Aorta (tissue), 5 donors: ENCODE results near the gene KCNJ8. TPM values are rescaled to one million over a fixed set of nuclear protein-coding genes. Genes with fewer than 3 reads are reported as not detected.
"Not testable (repeated sequence)": the region's sequence is repeated elsewhere in the genome, so short reads cannot be mapped to it uniquely, and the experiment has no call there.

Source experiments
- ATAC-seq: fragments of 200-7000 bp; cut with Tn5 transposase; one replicate; pipeline ENCODE4 v1.9.1; 2022; ENCODE audit warnings: moderate library complexity; ENCODE audit not compliant: low FRiP score
- DNase-seq, 2 donors: peaks; one replicate each; pipeline ENCODE4 v3.0.0-alpha.2; 2020
- H3K27ac ChIP-seq, 2 donors: one replicate each; pipeline ENCODE4 v1.5.1; 2013; ENCODE audit warnings: low read length in 2 of 2, mild to moderate bottlenecking in 2 of 2, moderate library complexity in 2 of 2, control low read depth in 1 of 2, inconsistent platforms in 1 of 2, low read depth in 1 of 2
- H3K27me3 ChIP-seq, 2 donors: one replicate each; pipeline ENCODE4 v1.6.1; 2013; ENCODE audit warnings: control low read depth in 1 of 2, low read length in 1 of 2, mild to moderate bottlenecking in 1 of 2, moderate library complexity in 1 of 2; ENCODE audit not compliant: insufficient read depth in 2 of 2, control insufficient read depth in 1 of 2
- H3K36me3 ChIP-seq, 2 donors: one replicate each; pipeline ENCODE4 v1.6.1; 2013; ENCODE audit warnings: control low read depth in 1 of 2, low read length in 1 of 2, mild to moderate bottlenecking in 1 of 2; ENCODE audit not compliant: insufficient read depth in 2 of 2, control insufficient read depth in 1 of 2
- H3K4me1 ChIP-seq, 2 donors: one replicate each; pipeline ENCODE4 v1.6.1; 2013; ENCODE audit warnings: low read length in 2 of 2, control low read depth in 1 of 2, mild to moderate bottlenecking in 1 of 2, moderate library complexity in 1 of 2; ENCODE audit not compliant: insufficient read depth in 2 of 2, control insufficient read depth in 1 of 2
- H3K4me3 ChIP-seq, 2 donors: one replicate each; pipeline ENCODE4 v1.5.1; 2013; ENCODE audit warnings: low read length in 2 of 2, control low read depth in 1 of 2, mild to moderate bottlenecking in 1 of 2
- H3K9me3 ChIP-seq: one replicate; pipeline ENCODE4 v1.6.1; 2013; ENCODE audit warnings: mild to moderate bottlenecking, low read length; ENCODE audit not compliant: control insufficient read depth
- WGBS, 2 donors: extraction: QIAGEN DNeasy Blood & Tissue Kit; methylation state at CpG; one replicate each; pipeline ENCODE4 v1.1.7; 2013; 5-methylcytosine and 5-hydroxymethylcytosine counted together
- intact Hi-C, 2 donors: fragments of 100-400 bp; cut with DNase I; formaldehyde crosslinking; loops; one replicate each; pipeline versions ENCODE4 v1.14.2 to v1.15.0; 2022
- polyA plus RNA-seq, 2 donors: library from polyadenylated mRNA; stranded (reverse); fragments of 200-250 nt; gene quantifications; one replicate each; pipeline ENCODE4 v1.2.3, GENCODE V29; 2013
- total RNA-seq, 2 donors: library from RNA; stranded (reverse); fragmentation: NEBNext Ultra II Directional; extraction: Animal tissue kit (Norgen Biotek cat#: 25700); gene quantifications; one replicate each; pipeline ENCODE4 v1.2.1, GENCODE V29; 2021
- donor health status: healthy with polysubstance abuse.
- donor health status: Bipolar disorder and iron deficiency.
- donor health status: DM: no; HTN: no; CAD: no.
- donor health status: DM: no; HTN: no; CAD: no.
- donor health status: DM: yes; HTN: yes; CAD: no.

Gene KCNJ8
- total and polyA plus RNA-seq, 4 donors = 4.0 to 27.2 (median 10.9) TPM

- H3K9me3 ChIP-seq, ATAC-seq, H3K36me3 ChIP-seq, H3K4me3 ChIP-seq, H3K4me1 ChIP-seq, H3K27ac ChIP-seq, intact Hi-C loops, H3K27me3 ChIP-seq: not testable (repeated sequence)
- 84 to 86% methylated on average over 8 of the region's 8 CpGs for WGBS, 2 donors
- DNase-seq = peak; percentile 36 to 59
Measured at GRCh38 chr12:21794807-21795595, 20.5 kb upstream of the KCNJ8 start.

DNA sequence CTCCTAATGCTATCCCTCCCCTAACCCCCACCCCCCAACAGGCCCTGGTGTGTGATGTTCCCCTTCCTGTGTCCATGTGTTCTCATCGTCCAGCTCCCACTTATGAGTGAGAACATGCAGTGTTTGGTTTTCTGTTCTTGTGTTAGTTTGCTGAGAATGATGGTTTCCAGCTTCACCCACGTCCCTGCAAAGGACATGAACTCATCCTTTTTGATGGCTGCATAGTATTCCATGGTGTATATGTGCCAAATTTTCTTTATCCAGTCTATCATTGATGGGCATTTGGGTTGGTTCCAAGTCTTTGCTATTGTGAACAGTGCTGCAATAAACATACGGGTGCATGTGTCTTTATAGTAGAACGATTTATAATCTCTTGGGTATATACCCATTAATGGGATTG is 15.2 kb upstream of the KCNJ8 start:
- ATAC-seq, H3K4me3 ChIP-seq, intact Hi-C loops, H3K9me3 ChIP-seq, H3K27me3 ChIP-seq, H3K4me1 ChIP-seq, H3K27ac ChIP-seq, H3K36me3 ChIP-seq, DNase-seq: not testable (repeated sequence)
- 91 to 92% methylated on average over 4 of the region's 4 CpGs for WGBS, 2 donors

GRCh38 chr12:21788089-21788983 is 13.8 kb upstream of the KCNJ8 start:
- no peak for ATAC-seq

DNA sequence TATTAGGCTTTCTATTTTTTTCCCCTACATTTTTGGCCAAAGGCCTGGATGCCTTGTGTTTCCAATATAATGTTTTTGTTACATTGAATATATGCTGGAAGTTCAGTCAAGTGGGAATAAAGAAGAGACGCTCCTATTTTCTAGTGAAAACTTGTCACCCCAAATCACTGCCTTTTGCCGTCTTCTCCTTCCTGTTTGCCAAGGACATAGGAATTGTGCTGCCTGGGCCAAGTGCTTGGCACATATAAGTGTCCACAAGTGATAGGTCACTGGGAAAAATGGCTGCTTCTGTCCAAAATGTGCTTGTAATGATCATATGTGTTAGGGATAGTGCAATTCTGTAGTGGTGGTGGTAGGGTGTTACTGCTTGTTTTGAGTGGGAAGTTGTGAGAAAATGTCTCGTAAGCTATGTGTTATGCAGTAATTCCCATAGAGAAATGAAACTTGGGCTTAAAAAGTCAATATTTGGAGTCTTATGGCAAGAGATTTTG is 11.6 kb upstream of the KCNJ8 start:
- intact Hi-C loops = no loop called here
- H3K27me3 ChIP-seq = no peaks in the 10 kb centered on the region
- no peak for ATAC-seq
- peak overlapping the region in 1 of 2 donors; percentile 28 for H3K27ac ChIP-seq
- no peak for DNase-seq
- H3K4me3 ChIP-seq = no peak overlapping the region
- H3K36me3 ChIP-seq = no peaks in the 10 kb centered on the region
- WGBS, 2 donors = 5 to 18% methylated on average over 3 of the region's 3 CpGs
- no peaks in the 10 kb centered on the region for H3K9me3 ChIP-seq
- peaks cover 2 to 4% of the 10 kb centered on the region in 2 donors for H3K4me1 ChIP-seq

More at GRCh38 chr12:21788089-21788983, 13.8 kb upstream of the KCNJ8 start:
- Histone ChIP-seq H3K27ac (no peak overlapping the region), H3K27me3 (no peaks in the 10 kb centered on the region), H3K4me3 (no peak overlapping the region), H3K4me1 (peaks cover 2 to 4% of the 10 kb centered on the region in 2 donors), H3K36me3 (no peaks in the 10 kb centered on the region), H3K9me3 (no peaks in the 10 kb centered on the region)
- intact Hi-C loops = no loop called here
- 78 to 83% methylated on average over 7 of the region's 7 CpGs for WGBS, 2 donors
- no peak for DNase-seq

GRCh38 chr12:21782723-21783122 is 8.2 kb upstream of the KCNJ8 start:
- WGBS, 2 donors = 97 to 98% methylated on average over 3 of the region's 3 CpGs
- DNase-seq, H3K4me1 ChIP-seq, H3K9me3 ChIP-seq, H3K27me3 ChIP-seq, H3K4me3 ChIP-seq, intact Hi-C loops, ATAC-seq, H3K36me3 ChIP-seq, H3K27ac ChIP-seq: not testable (repeated sequence)

- intact Hi-C loops = no loop called here
- H3K27me3 ChIP-seq = no peaks in the 10 kb centered on the region
- no peaks in the 10 kb centered on the region for H3K36me3 ChIP-seq
Measured at GRCh38 chr12:21780786-21781185, 6.3 kb upstream of the KCNJ8 start.

GRCh38 chr12:21776175-21776574 is 1.7 kb upstream of the KCNJ8 start:
- H3K4me3 ChIP-seq = no peak overlapping the region
- WGBS, 2 donors = 75 to 82% methylated on average over 3 of the region's 3 CpGs
- intact Hi-C loops = loop anchor here (5.0 to 10.0 kb wide), 4 partner anchors 46 to 166 kb away; partner anchors contain the start of gene ABCC9 (in 1 of the 2)
- H3K27me3 ChIP-seq = no peaks in the 10 kb centered on the region
- DNase-seq (no peak), ATAC-seq (no peak)
- H3K9me3 ChIP-seq = no peaks in the 10 kb centered on the region
- peaks cover 0 to 2% of the 10 kb centered on the region in 2 donors for H3K4me1 ChIP-seq
- H3K36me3 ChIP-seq = no peaks in the 10 kb centered on the region
- no peak overlapping the region for H3K27ac ChIP-seq

More at GRCh38 chr12:21780786-21781185, 6.3 kb upstream of the KCNJ8 start:
- Histone ChIP-seq H3K9me3 (no peaks in the 10 kb centered on the region), H3K27ac (no peak overlapping the region), H3K4me3 (no peak overlapping the region), H3K4me1 (no peaks in the 10 kb centered on the region)
- 49 to 50% methylated on average over 3 of the region's 3 CpGs for WGBS, 2 donors
- DNase-seq (no peak), ATAC-seq (no peak)

DNA sequence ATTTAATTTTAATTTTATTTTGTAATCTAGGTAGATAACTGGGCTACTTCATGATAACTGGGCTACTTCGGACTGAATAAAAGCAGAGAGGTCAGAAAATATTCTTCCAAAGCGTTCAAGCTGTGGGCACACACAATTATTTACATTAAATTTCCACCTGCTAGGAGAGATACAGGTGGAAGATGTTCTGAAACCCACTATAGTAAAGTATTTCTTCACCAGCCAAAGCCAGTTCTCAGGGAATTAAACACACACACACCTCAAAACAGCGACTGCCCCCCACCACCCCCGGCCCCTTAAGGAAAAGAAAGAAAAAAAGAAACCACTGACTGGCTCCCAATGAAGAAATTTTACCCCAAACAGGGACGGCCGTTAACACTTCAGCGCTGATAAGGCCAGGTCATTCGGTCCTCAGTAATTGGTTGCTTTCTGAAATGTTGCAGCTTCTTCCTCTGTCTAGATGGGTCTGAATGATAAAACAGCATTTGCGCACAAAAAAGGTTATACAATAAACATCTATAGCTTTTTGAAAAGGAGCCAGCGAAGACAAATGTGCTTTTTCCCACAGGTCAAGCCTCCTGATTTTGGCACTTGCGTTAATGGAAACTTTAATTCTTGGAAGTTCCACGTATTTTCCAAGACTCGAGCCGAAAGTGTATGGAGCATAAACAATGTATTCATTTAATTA is 771 bp upstream of the KCNJ8 start:
- peak; percentile 42 for ATAC-seq
- Histone ChIP-seq H3K4me1 (peaks cover 0 to 2% of the 10 kb centered on the region in 2 donors), H3K4me3 (peak overlapping the region; percentile 77 to 98), H3K27ac (peak overlapping the region; percentile 6 to 59), H3K9me3 (no peaks in the 10 kb centered on the region), H3K36me3 (no peaks in the 10 kb centered on the region), H3K27me3 (no peaks in the 10 kb centered on the region)
- intact Hi-C loops = loop anchor here (5.0 to 10.0 kb wide), 4 partner anchors 47 to 167 kb away; partner anchors contain the start of gene ABCC9 (in 1 of the 2)
- DNase-seq = no peak
- WGBS, 2 donors = 17 to 18% methylated on average over 14 of the region's 14 CpGs
